Activated naive CD4-positive, alpha-beta T cell treated with anti-CD3 and anti-CD28 coated beads, Interleukin-2, amount 50 U/mL, for 16 hours (primary cell): ENCODE measurements around the gene DEFB129.

ENCODE experiments used
- DNase-seq: peaks from one replicate; pipeline ENCODE4 v3.0.0-alpha.2; 2020

Gene DEFB129

DNA sequence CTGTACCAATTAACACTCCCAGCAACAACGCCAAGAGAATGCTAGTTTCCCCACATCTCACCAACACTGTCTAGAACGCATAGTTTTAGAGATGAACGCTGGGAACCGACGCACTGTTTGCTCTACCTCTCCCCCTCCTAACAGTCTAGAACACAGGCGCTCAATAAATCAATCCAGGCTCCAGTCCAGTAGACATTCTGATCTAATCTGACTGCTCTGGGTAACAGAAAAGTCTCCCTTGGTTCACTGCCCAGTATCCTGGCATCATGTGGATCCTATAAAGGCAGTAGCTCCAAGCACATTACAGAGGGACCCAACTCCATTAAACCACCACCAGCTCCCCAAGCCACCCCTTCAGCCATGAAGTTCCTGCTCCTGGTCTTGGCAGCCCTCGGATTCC lies 30.4 kb downstream of the DEFB129 start, which contains the start of gene DEFB132:
Gene DEFB132 (plus strand): TSS at position 306 of the 400 bp plus-strand sequence. CDS start 55 bp downstream, at position 361.
- DNase-seq, result no peak

DNA sequence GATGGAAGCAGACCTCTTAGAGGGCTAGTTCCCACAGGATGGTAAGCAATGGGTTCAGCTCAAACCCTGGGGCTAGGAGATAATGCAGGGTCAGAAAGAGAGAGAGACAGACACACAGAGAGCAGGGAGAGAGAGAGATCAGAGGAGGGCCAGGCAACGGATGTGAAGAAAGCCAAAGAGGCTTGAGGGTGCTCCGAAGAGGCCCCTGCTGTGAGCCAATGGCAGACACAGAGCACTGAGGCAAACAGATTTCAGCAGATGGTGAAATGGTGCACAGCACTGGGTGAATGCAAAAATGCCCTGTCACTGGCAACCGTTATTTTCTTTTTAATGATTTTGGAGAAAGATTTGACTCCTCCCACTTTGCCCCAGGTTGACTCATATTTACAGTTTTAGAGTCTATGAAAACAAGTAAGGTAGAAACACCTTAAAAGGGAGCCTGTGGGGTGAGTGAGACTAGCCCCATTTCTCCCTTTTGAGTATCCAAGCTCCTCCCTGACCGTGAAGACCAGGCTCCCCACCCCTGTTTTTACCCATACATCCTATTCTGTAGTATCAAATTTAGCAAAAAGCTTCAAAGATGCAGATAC lies 31.3 kb downstream of the DEFB129 start:
- DNase-seq, result no peak

- no peak for DNase-seq
These were observed 31.9 kb downstream of the DEFB129 start for GRCh38 chr20:258963-259362.

DNA sequence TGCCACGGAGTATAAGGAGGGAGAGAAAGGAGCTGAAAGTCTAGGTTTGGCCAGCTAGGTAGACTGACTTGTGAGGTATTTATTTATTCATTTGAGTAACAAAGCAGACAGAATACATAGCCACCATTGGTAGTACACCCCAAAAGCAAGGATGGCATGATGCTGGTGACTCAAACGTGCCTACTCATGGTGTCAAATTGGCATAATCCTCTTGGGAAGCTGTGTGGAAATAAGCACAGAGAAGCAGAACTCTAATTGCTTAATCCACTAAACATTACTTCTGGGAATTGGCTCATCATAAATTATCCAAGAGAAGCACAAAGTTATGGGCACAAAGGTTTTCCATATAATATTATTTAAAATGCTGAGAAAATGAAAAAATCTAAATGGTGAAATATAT lies 32.9 kb downstream of the DEFB129 start:
- DNase-seq, result no peak

DNA sequence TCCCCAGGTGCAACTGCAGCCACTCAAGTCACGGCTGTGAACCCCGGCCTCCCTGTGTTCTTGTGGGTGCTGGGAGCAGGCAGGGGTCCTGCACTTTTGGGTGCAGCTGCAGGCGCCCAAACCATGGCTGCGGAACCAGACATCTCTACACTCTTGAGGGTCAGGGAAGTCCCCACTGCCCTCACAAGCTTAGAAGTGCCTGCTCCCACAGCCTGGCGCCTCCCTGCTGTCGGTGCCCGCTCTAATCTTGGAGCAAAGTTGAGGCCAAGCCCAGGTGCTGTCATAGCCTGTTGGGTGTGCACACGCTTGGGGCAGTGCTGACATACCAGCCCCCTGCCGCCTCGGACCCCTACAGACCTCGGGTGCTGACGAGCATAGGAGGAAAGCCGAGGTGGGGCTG lies 36.6 kb downstream of the DEFB129 start:
- no peak for DNase-seq

DNA sequence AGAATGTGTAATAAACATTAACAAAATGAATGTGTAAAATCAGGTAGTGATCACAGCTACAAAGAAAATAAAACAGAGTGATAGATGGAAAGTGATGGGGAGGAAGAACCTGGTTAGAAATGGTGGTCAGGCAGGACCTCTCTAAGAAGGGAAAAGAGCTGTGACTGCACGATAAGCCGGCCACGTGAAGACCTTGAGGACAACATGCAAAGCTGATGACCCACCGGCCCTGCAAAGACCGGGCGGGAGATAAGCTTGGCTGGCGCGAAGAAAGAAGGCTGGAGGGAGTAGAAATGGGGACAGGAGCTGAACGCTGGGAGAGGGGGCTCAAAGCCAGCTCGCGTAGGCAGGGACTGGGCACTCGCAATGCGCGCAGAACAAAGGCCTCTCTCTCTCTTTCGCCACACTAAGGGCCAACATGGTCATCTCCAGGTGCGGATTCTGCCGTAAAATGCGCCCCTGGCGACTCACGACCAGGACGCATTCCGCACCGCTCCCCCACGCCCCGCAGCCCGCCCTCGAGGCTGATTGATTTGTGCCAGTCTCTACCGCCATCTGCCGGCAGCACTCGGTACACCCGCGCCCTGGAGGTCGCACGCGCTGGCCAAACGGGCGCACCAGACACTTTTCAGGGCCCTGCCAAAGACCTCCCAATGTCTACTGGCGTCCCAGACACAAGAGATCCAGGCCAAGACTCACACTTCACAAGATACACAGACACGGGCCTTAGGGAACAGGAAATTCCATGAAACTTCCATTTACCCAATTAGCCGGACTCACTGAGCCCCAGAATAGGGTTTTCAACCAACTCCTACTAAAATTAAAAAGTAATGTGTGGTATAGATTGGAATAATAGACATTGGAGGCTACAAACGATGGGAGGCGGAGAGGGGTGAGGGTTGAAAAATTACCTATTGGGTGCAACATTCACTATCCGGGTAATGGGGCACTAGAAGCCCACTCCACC lies 39.8 kb downstream of the DEFB129 start:
- DNase-seq, result peak; percentile 91

GRCh38 chr20:270517-270916 lies 43.5 kb downstream of the DEFB129 start:
- DNase-seq, result no peak

- no peak for DNase-seq
These were observed 44.0 kb downstream of the DEFB129 start for GRCh38 chr20:271069-271468.

- DNase-seq, result no peak
These were observed 44.5 kb downstream of the DEFB129 start for GRCh38 chr20:271528-271927.

DNA sequence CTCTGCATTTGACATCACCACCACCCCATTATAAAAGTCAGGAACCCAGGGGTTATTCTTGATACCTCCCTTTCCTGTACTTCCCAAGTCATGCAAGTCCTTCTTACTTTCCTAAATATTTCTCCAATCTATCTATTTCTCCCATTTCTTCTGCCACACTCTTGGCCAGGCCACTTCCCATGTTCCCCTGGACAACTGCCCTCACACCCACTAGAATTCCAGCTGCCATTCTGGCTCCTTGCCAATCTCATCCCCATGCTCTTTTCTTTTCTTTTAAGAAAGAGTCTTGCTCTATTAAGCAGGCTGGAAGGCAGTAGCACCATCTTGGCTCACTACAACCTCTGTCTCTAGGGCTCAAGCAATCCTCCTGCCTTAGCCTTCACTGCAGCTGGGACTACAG lies 45.7 kb downstream of the DEFB129 start:
- no peak for DNase-seq

DNA sequence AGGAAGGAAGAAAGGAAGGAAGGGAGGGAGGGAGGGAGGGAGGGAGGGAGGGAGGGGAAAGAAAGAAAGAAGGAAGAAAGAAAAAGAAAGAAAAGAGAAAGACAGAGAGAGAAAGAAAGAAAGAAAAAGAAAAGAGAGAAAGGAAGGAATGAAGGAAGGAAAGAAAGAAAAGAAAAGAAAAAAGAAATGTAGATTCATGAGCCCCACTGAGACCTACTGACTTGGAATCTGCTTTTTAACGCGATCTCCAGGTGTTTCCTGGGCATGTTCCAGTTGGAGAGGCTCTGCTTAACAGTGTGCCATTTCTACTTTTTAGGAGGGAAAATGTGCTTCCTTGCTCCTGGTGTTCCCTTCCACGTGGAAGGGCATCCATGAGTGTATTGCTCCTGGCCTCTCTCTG lies 46.8 kb downstream of the DEFB129 start:
- no peak for DNase-seq

GRCh38 chr20:275791-276190 lies 48.7 kb downstream of the DEFB129 start:
- no peak for DNase-seq

DNA sequence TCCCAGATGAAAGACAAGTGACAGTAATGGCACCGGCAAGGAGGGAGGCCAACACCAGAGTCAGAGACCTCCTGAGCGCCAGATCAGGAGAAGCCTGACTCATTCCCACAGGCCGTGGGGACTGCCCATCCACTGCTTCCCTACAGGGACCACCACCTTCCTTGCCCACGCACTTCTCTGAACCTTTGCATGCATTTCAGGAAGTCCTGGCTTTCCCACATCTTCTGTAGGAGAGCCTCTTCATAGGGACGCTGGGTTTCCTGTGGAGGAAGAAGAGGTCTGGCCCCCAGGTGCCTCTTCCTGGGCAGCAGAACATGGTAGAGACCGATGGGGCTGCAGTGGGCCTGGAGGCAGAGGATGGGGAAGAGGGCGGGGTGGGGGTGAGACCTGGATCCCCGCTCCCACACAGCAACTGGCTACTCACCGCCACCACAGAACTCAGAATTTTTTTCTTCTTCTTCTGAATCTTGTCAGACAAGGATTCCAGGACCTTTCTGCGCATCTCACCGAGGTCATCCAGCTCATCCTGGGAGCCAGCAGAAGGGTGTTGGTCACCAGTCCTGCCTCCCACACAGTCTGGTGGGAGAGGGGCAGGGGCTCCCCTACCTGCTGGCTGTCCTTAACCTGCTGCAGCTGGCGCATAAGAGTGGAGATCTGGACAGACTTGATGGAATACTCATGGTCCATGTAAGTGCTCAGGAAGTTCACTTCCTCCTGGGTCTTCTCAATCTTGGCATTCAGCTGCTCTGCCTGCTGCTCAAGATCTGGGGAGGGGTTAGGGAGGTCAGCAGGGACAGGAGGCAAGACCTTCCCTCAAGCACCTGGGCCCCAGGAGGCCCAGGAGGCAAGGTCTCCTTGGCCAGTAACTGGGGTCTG lies 49.8 kb downstream of the DEFB129 start:
- DNase-seq, result no peak

GRCh38 chr20:277496-277781 lies 50.4 kb downstream of the DEFB129 start:
- no peak for DNase-seq

DNA sequence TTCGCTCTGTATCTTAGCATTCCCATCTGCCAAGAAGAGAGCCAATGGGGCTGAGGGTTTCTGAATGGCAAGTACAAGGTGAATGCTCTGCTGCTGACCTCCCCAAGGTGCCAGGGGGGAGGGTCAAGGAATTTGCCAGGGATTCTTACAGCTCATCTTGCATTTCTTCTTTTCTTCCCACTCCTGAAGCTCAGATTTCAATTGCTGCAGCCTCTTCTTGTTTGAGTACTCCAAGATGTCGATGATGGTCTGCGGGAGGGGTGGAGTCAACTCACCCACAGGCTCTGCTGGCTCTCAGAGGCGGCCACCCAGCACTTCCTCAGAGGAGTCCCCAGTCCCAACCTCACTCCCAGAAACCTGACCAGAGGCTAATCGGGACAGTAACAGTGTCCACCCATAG lies 51.1 kb downstream of the DEFB129 start:
- DNase-seq, result no peak

DNA sequence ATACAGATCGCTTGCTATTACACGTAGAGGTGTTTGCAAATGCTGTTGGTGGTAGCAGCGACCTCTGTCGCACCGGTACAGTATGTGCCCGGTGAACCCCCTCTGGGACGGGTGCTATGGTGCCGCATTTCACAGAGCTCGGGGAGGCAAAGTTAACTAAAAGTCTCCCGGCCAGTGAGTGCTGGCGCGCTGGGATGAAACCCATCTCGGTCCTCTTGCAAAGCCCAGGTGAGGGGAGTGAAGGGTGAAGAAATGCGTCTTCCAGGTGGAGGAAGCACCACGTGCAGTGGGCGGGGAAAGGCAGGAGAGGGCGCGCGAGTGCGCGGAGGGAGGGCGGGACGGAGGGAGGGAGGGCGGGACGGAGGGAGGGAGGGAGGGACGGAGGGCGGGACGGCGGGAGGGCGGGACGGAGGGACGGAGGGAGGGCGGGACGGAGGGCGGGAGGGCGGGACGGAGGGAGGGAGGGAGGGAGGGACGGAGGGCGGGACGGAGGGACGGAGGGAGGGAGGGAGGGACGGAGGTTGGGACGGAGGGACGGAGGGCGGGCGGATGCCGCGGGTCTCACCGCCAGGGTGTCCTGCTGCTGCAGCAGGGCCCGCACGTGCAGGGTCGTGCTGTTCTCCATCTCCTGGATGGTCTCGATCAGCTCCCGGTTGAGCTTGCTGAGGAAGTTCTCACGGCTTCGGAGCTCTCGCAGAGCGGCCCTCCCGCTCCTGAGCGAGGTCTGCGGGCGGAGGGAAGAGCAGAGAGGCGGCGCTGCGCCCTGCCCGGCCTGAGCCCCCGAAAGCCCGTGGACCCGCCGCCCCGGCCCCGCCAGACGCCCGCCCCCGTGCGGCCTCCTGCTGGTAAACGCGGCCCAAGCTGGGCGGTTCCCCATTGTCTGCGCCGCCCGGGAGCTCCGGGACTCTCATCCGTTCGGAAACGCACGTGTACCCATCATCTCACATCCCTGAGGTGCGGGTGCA lies 51.8 kb downstream of the DEFB129 start:
- no peak for DNase-seq
